ENCODE measurements around the gene RASL11B. TPM values are rescaled to one million over a fixed set of nuclear protein-coding genes. Genes with fewer than 3 reads are reported as not detected.

The RASL11B gene
- total and polyA plus RNA-seq, 10 of the 15 experiments (the other 5 are each of a cell fraction or from before 2014, with no cell fraction given) = 0.06 to 0.45 (median 0.08) TPM; not detected in 5

DNA sequence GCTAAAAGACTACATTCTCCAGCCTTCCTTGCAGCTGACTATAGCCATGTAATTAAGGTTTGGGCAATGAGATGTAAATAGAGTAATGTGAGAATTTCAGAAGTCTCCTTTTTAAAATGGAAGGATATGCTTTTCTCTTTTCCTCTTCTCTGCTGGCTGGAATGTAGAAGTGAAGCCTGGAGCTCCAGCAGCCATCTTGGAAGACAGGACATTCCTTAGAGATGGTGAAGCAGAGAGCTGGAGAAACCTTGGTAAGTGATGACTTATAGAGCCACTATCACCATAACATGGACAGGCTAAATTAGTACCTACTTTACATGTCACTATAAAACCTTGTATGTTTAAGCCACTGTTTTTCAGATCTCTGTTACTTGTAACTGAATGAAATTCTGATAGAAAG lies 48.0 kb downstream of the RASL11B start (continued):
- TF ChIP-seq, protein P1, sequence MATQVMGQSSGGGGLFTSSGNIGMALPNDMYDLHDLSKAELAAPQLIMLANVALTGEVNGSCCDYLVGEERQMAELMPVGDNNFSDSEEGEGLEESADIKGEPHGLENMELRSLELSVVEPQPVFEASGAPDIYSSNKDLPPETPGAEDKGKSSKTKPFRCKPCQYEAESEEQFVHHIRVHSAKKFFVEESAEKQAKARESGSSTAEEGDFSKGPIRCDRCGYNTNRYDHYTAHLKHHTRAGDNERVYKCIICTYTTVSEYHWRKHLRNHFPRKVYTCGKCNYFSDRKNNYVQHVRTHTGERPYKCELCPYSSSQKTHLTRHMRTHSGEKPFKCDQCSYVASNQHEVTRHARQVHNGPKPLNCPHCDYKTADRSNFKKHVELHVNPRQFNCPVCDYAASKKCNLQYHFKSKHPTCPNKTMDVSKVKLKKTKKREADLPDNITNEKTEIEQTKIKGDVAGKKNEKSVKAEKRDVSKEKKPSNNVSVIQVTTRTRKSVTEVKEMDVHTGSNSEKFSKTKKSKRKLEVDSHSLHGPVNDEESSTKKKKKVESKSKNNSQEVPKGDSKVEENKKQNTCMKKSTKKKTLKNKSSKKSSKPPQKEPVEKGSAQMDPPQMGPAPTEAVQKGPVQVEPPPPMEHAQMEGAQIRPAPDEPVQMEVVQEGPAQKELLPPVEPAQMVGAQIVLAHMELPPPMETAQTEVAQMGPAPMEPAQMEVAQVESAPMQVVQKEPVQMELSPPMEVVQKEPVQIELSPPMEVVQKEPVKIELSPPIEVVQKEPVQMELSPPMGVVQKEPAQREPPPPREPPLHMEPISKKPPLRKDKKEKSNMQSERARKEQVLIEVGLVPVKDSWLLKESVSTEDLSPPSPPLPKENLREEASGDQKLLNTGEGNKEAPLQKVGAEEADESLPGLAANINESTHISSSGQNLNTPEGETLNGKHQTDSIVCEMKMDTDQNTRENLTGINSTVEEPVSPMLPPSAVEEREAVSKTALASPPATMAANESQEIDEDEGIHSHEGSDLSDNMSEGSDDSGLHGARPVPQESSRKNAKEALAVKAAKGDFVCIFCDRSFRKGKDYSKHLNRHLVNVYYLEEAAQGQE (IDR thresholded peaks at IDR 0.05; ENCODE audit: low read depth, low read length) = no peak
- TF ChIP-seq RAD21 (IDR thresholded peaks at IDR 0.05; ENCODE audit: insufficient read depth, low read depth, low read length) = no peak

DNA sequence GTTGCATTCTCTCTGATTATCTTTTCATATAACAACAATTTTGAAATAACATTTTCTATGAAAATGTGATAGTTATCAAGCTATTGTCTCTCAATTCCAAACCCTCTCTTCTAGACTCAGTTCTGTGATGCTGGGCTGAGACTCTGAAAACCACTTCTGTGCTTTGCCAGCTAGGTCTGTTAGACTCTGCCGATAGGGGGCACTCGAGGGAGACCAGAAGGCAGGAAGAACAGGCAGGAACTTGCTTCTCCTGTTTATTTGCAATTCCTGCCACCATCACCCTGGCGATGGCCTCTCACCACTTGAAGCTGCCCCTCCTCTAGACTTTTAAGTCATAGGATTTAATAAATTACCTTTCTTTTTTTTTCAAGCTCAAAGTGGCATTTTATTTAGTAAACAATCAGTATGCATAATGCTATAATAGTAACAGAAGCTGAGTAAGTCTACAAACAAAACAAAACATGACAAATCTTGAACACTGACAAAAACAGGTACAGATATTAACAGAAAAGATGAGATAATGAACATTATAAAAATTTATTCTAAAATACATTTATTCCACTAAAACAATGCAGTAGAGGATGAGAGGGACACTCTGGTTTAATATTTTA lies 49.7 kb downstream of the RASL11B start:
- Histone ChIP-seq H4K20me1 (ENCODE audit: control insufficient read depth, insufficient read depth) (no peaks in the 10 kb centered on the region), H3K4me1 (ENCODE audit: control insufficient read depth, insufficient read depth, low read length) (no peaks in the 10 kb centered on the region), H3K27ac (ENCODE audit: control insufficient read depth, insufficient read depth) (no peak overlapping the region), H3K9me3 (replicated peaks; ENCODE audit: control insufficient read depth, insufficient read depth, low read length) (no peaks in the 10 kb centered on the region), H2AFZ (ENCODE audit: control insufficient read depth, low read depth, low read length) (peak overlapping the region; percentile 32; the same call in 1 of the 2 replicates), H3K4me3 (no peak overlapping the region), H3K9ac (ENCODE audit: control insufficient read depth, insufficient read depth, low read length) (no peak overlapping the region), H3K27me3 (replicated peaks in 1 of 2; ENCODE audit: control insufficient read depth in 2 of 2, insufficient read depth in 2 of 2, low read length in 1 of 2) (no peaks in the 10 kb centered on the region), H3K4me2 (ENCODE audit: control insufficient read depth, insufficient read depth) (no peak overlapping the region), H3K79me2 (ENCODE audit: control insufficient read depth, insufficient read depth, low read length) (no peaks in the 10 kb centered on the region), H3K36me3 (ENCODE audit: control insufficient read depth in 2 of 2, insufficient read depth in 2 of 2, low read length in 1 of 2) (no peaks in the 10 kb centered on the region)
- intact Hi-C loops (cut with micrococcal nuclease; ENCODE audit: unreplicated experiment) = loop anchor here (2.0 kb wide), 1 partner anchor 71 kb away; no protein-coding TSS in a partner anchor
- in situ Hi-C loops (cut with MboI) = no loop called here
- TF ChIP-seq SMC3 (IDR thresholded peaks at IDR 0.05; ENCODE audit: borderline replicate concordance, low read length) (peak; percentile 43), YY1 (IDR thresholded peaks at IDR 0.05; ENCODE audit: low read depth, low read length) (0 out of 2 replicates have a peak, but pooled peaks have one; percentile 14), RAD21 (IDR thresholded peaks at IDR 0.05; ENCODE audit: insufficient read depth, low read depth, low read length) (peak; percentile 51), FOXK2 (IDR thresholded peaks at IDR 0.05) (no peak)
- TF ChIP-seq, protein P2, sequence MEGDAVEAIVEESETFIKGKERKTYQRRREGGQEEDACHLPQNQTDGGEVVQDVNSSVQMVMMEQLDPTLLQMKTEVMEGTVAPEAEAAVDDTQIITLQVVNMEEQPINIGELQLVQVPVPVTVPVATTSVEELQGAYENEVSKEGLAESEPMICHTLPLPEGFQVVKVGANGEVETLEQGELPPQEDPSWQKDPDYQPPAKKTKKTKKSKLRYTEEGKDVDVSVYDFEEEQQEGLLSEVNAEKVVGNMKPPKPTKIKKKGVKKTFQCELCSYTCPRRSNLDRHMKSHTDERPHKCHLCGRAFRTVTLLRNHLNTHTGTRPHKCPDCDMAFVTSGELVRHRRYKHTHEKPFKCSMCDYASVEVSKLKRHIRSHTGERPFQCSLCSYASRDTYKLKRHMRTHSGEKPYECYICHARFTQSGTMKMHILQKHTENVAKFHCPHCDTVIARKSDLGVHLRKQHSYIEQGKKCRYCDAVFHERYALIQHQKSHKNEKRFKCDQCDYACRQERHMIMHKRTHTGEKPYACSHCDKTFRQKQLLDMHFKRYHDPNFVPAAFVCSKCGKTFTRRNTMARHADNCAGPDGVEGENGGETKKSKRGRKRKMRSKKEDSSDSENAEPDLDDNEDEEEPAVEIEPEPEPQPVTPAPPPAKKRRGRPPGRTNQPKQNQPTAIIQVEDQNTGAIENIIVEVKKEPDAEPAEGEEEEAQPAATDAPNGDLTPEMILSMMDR (IDR thresholded peaks at IDR 0.05 in 2 of 3, conservative IDR thresholded peaks at IDR 0.05 in 1 of 3; ENCODE audit: control insufficient read depth in 2 of 3, extremely low read depth in 1 of 3, insufficient read depth in 1 of 3, low read depth in 3 of 3, low read length in 3 of 3) = peak; percentile 68 to 94 (median 92)
- TF ChIP-seq, protein P3, sequence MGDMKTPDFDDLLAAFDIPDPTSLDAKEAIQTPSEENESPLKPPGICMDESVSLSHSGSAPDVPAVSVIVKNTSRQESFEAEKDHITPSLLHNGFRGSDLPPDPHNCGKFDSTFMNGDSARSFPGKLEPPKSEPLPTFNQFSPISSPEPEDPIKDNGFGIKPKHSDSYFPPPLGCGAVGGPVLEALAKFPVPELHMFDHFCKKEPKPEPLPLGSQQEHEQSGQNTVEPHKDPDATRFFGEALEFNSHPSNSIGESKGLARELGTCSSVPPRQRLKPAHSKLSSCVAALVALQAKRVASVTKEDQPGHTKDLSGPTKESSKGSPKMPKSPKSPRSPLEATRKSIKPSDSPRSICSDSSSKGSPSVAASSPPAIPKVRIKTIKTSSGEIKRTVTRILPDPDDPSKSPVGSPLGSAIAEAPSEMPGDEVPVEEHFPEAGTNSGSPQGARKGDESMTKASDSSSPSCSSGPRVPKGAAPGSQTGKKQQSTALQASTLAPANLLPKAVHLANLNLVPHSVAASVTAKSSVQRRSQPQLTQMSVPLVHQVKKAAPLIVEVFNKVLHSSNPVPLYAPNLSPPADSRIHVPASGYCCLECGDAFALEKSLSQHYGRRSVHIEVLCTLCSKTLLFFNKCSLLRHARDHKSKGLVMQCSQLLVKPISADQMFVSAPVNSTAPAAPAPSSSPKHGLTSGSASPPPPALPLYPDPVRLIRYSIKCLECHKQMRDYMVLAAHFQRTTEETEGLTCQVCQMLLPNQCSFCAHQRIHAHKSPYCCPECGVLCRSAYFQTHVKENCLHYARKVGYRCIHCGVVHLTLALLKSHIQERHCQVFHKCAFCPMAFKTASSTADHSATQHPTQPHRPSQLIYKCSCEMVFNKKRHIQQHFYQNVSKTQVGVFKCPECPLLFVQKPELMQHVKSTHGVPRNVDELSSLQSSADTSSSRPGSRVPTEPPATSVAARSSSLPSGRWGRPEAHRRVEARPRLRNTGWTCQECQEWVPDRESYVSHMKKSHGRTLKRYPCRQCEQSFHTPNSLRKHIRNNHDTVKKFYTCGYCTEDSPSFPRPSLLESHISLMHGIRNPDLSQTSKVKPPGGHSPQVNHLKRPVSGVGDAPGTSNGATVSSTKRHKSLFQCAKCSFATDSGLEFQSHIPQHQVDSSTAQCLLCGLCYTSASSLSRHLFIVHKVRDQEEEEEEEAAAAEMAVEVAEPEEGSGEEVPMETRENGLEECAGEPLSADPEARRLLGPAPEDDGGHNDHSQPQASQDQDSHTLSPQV (IDR thresholded peaks at IDR 0.05) = no peak
- SMC1A ChIA-PET (ENCODE audit: uncharacterized antibody, unreplicated experiment) = interaction anchor here (0.7 to 2.3 kb wide), 6 partner anchors 10 to 73 kb away, joined by 3 to 8 read pairs (median 4); no protein-coding TSS in a partner anchor
- peak; percentile 96 for ATAC-seq
- peak; percentile 80 for FAIRE-seq
- WGBS (ENCODE audit: insufficient coverage, insufficient replicate concordance, low lambda C conversion rate, missing lambda C conversion rate) = 4% methylated on average over 3 of the region's 3 CpGs
- DNase-seq (ENCODE audit: low read depth, low spot score) = peak; percentile 9
- POLR2A ChIA-PET = no interaction called here
- RAD21 ChIA-PET (ENCODE audit: unreplicated experiment) = interaction anchor here (0.8 to 1.0 kb wide), 3 partner anchors 71 to 1322 kb away, joined by 3 to 5 read pairs (median 3); no protein-coding TSS in a partner anchor
- CTCF ChIA-PET = interaction anchor here (0.7 to 3.1 kb wide), 31 partner anchors 9 to 1137 kb away, joined by 3 to 18 read pairs (median 4); no protein-coding TSS in a partner anchor
- no TSS peak for BruUV-seq (replicated peaks)
